Lung (tissue), 12 donors: ENCODE measurements around the gene PPM1L. TPM values are rescaled to one million over a fixed set of nuclear protein-coding genes. Genes with fewer than 3 reads are reported as not detected.

Source experiments
- ATAC-seq: fragments of 200-7000 bp; cut with Tn5 transposase; one replicate; pipeline ENCODE4 v1.9.1; 2020; ENCODE audit warnings: moderate number of reproducible peaks; ENCODE audit not compliant: insufficient read depth, low FRiP score
- DNase-seq, 3 donors: peaks; one replicate each; pipeline ENCODE4 v3.0.0-alpha.2; 2013 to 2017
- H3K27ac ChIP-seq, 2 donors: one replicate each; pipeline ENCODE4 v1.5.1; 2013; ENCODE audit warnings: mild to moderate bottlenecking in 2 of 2, moderate library complexity in 2 of 2, control low read depth in 1 of 2, inconsistent platforms in 1 of 2, low read depth in 1 of 2, low read length in 1 of 2
- H3K27me3 ChIP-seq, 3 donors: one replicate each; pipeline ENCODE4 v1.5.1; 2013; ENCODE audit warnings: low read length in 2 of 3; ENCODE audit not compliant: control insufficient read depth in 3 of 3, insufficient read depth in 3 of 3
- H3K36me3 ChIP-seq, 4 donors: one replicate each; pipeline ENCODE4 v1.5.1; 2013; ENCODE audit warnings: low read length in 4 of 4, mild to moderate bottlenecking in 1 of 4, moderate library complexity in 1 of 4; ENCODE audit not compliant: control insufficient read depth in 4 of 4, insufficient read depth in 4 of 4
- H3K4me1 ChIP-seq, 5 donors: one replicate each; pipeline ENCODE4 v1.5.1; 2013; ENCODE audit warnings: low read length in 5 of 5, mild to moderate bottlenecking in 2 of 5, moderate library complexity in 1 of 5; ENCODE audit not compliant: control insufficient read depth in 5 of 5, insufficient read depth in 5 of 5
- H3K4me3 ChIP-seq: one replicate; pipeline ENCODE4 v1.5.1; 2013; ENCODE audit warnings: mild to moderate bottlenecking, control low read depth, moderate library complexity
- H3K9ac ChIP-seq, 2 donors: one replicate each; pipeline ENCODE4 v1.5.1; 2013; ENCODE audit warnings: low read length in 2 of 2, control low read depth in 1 of 2; ENCODE audit not compliant: insufficient read depth in 1 of 2
- H3K9me3 ChIP-seq, 4 donors: one replicate each; pipeline ENCODE4 v1.5.1; 2013; ENCODE audit warnings: low read length in 3 of 4, mild to moderate bottlenecking in 1 of 4, moderate library complexity in 1 of 4; ENCODE audit not compliant: control insufficient read depth in 4 of 4, insufficient read depth in 3 of 4
- WGBS, 2 donors: extraction: QIAGEN DNeasy Blood & Tissue Kit; methylation state at CpG; one replicate each; pipeline ENCODE4 v1.1.7; 2013; 5-methylcytosine and 5-hydroxymethylcytosine counted together
- polyA plus RNA-seq, 2 donors: library from polyadenylated mRNA; stranded (reverse); fragments of 200-250 nt; gene quantifications; one replicate each; pipeline ENCODE4 v1.2.1, GENCODE V29; 2013
- total RNA-seq, 2 donors: library from RNA; depleted of rRNA in 1 of 2; stranded (reverse); fragments of >200 nt in 1 of 2; gene quantifications; one replicate each; pipeline ENCODE4 v1.2.1, GENCODE V29; 2014 to 2021
- TF ChIP-seq, protein P1 (sequence below): IDR thresholded peaks from 2 replicates; pipeline ENCODE4 v1.5.1; 2012; ENCODE audit warnings: mild to moderate bottlenecking; ENCODE audit errors: control extremely low read depth, extremely low read depth
- donor health status: control.
- donor health status: control.
- donor health status: Bipolar disorder and iron deficiency.
- donor health status: healthy.
- donor health status: DM: yes; HTN: yes; CAD: no.

PPM1L gene
- total and polyA plus RNA-seq, 4 donors: 1.5 to 17.7 (median 6.7) TPM

DNA sequence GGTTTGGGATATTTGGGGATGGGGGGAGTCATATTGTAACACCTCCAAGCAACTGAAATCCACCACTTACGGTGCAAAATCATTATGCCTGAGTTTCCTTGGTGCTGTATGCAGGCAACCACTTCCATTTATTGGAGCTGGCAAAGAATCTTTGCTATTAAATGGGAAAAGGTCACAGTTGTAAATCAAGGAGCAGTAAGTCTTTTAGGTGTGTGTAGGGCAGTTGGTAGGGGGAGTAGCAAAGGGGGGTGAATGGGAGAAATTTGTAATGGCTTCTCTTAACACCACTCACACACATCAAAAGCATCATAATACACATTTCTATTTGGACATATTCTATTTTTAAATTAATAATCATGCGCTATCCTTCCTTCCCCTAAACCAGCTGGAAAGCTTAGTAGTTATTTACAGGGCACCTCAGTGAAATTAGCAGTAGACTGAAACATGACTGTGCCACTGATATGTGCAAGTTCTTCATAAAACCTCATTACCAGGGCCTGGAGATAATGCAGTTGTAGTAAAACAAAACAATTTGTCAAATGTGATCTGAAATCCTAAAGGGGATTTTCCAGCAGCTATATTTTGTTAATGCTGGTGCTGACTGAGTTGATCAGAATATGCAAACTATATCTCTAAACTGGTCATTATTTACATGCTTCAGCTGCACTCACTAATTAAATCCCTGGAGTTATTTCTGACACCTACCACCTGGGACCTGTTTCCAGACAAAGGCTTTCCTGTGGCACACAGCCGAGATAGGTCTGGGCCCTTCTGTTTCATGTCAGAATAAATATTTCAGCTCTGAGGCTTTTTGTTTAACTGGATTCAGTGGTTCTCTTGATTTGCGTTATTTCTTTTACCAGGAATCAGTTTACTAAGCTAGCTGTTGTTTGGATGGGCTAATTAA lies 259.1 kb downstream of the PPM1L start:
- Histone ChIP-seq H3K9me3 (no peaks in the 10 kb centered on the region), H3K27ac (no peak overlapping the region), H3K4me3 (no peak overlapping the region), H3K36me3 (no peaks in the 10 kb centered on the region), H3K9ac (no peak overlapping the region), H3K27me3 (no peaks in the 10 kb centered on the region), H3K4me1 (peaks cover 0 to 4% (median 0%) of the 10 kb centered on the region in 5 donors)
- WGBS, 2 donors: 91 to 94% methylated on average over 4 of the region's 4 CpGs
- TF ChIP-seq, protein P1, sequence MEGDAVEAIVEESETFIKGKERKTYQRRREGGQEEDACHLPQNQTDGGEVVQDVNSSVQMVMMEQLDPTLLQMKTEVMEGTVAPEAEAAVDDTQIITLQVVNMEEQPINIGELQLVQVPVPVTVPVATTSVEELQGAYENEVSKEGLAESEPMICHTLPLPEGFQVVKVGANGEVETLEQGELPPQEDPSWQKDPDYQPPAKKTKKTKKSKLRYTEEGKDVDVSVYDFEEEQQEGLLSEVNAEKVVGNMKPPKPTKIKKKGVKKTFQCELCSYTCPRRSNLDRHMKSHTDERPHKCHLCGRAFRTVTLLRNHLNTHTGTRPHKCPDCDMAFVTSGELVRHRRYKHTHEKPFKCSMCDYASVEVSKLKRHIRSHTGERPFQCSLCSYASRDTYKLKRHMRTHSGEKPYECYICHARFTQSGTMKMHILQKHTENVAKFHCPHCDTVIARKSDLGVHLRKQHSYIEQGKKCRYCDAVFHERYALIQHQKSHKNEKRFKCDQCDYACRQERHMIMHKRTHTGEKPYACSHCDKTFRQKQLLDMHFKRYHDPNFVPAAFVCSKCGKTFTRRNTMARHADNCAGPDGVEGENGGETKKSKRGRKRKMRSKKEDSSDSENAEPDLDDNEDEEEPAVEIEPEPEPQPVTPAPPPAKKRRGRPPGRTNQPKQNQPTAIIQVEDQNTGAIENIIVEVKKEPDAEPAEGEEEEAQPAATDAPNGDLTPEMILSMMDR: no peak
- ATAC-seq (no peak), DNase-seq (no peak)

- H3K9me3 ChIP-seq: no peaks in the 10 kb centered on the region
- H3K27me3 ChIP-seq: no peaks in the 10 kb centered on the region
- TF ChIP-seq, protein P1: no peak
- no peaks in the 10 kb centered on the region for H3K36me3 ChIP-seq
- H3K4me3 ChIP-seq: no peak overlapping the region
- no peak overlapping the region for H3K27ac ChIP-seq
- peaks cover 0 to 4% (median 0%) of the 10 kb centered on the region in 5 donors for H3K4me1 ChIP-seq
- ATAC-seq: no peak
- H3K9ac ChIP-seq: no peak overlapping the region
- WGBS, 2 donors: 89 to 92% methylated on average over 6 of the region's 6 CpGs
- no peak for DNase-seq
Observed at GRCh38 chr3:161016417-161017313, 260.6 kb downstream of the PPM1L start.

DNA sequence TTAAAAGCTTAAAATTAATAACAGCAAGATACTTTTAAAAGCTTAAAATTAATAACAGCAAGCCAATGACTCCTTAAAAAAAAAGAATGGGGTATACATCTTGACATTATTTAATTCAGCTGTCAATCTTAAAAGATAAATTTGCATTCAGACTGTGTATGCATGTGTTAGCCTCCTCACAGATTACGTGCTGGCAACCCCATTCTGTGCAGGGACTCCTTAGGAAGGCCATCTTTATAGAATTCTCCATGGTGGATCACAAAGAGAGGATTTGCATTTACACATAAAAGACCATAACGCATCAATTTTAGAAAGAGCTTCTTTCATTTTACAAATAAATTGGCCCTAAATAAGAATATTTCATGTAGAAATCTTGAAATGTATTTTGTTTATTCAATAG lies 261.9 kb downstream of the PPM1L start:
- Histone ChIP-seq H3K36me3 (no peaks in the 10 kb centered on the region), H3K27me3 (no peaks in the 10 kb centered on the region), H3K9ac (no peak overlapping the region), H3K4me3 (no peak overlapping the region), H3K4me1 (peaks cover 0 to 4% (median 0%) of the 10 kb centered on the region in 5 donors), H3K27ac (no peak overlapping the region), H3K9me3 (no peaks in the 10 kb centered on the region)
- TF ChIP-seq, protein P1: no peak
- no peak for DNase-seq
- no peak for ATAC-seq
- 95 to 97% methylated on average over 2 of the region's 2 CpGs for WGBS, 2 donors
